ENCODE results near the gene KLK3.
"Not testable (repeated sequence)": the region's sequence is repeated elsewhere in the genome, so short reads cannot be mapped to it uniquely, and the experiment has no call there.

DNA sequence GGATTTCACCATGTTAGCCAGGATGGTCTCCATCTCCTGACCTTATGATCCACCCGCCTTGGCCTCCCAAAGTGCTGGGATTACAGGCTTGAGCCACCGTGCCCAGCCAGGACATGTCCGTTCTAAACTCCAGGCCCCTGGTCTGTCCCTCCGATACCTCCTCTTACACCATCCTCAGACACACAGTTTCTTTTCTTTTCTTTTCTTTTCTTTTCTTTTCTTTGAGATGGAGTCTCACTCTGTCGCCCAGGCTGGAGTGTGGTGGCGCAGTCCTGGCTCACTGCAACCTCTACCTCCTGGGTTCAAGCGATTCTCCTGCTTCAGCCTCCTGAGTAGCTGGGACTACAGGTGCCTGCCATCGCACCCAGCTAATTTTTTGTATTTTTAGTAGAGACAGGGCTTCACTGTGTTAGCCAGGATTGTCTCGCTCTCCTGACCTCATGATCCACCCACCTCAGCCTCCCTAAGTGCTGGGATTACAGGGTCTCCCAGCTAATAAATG is 41.4 kb downstream of the KLK3 start:
- TF ChIP-seq GABPA (IDR thresholded peaks at IDR 0.05; ENCODE audit: borderline replicate concordance, insufficient read depth, low read length); SUZ12 (IDR thresholded peaks at IDR 0.05; ENCODE audit: low read length); ZNF274 (IDR thresholded peaks at IDR 0.05; ENCODE audit: borderline replicate concordance, extremely low read depth, low read length); POLR2A (IDR thresholded peaks at IDR 0.05; ENCODE audit: control extremely low read depth in 1 of 2, low read depth in 2 of 2, low read length in 2 of 2); HDAC2 (IDR thresholded peaks at IDR 0.05; ENCODE audit: borderline replicate concordance in 1 of 2, low read depth in 2 of 2, low read length in 2 of 2); CBX5 (IDR thresholded peaks at IDR 0.05; ENCODE audit: low read depth, low read length); RXRA (IDR thresholded peaks at IDR 0.05; ENCODE audit: insufficient read depth, low read depth, low read length); PHF8 (conservative IDR thresholded peaks at IDR 0.05; ENCODE audit: low read depth, low read length); JUND (IDR thresholded peaks at IDR 0.05; ENCODE audit: low read length); CBX8 (IDR thresholded peaks at IDR 0.05; ENCODE audit: borderline replicate concordance, low read depth, low read length); EP300 (IDR thresholded peaks at IDR 0.05; ENCODE audit: borderline replicate concordance in 1 of 2, low read depth in 2 of 2, low read length in 2 of 2); EGR1 (IDR thresholded peaks at IDR 0.05; ENCODE audit: borderline replicate concordance, low read depth, low read length); KDM5A (IDR thresholded peaks at IDR 0.05; ENCODE audit: low read length): not testable (repeated sequence)
- TF ChIP-seq, protein P1, sequence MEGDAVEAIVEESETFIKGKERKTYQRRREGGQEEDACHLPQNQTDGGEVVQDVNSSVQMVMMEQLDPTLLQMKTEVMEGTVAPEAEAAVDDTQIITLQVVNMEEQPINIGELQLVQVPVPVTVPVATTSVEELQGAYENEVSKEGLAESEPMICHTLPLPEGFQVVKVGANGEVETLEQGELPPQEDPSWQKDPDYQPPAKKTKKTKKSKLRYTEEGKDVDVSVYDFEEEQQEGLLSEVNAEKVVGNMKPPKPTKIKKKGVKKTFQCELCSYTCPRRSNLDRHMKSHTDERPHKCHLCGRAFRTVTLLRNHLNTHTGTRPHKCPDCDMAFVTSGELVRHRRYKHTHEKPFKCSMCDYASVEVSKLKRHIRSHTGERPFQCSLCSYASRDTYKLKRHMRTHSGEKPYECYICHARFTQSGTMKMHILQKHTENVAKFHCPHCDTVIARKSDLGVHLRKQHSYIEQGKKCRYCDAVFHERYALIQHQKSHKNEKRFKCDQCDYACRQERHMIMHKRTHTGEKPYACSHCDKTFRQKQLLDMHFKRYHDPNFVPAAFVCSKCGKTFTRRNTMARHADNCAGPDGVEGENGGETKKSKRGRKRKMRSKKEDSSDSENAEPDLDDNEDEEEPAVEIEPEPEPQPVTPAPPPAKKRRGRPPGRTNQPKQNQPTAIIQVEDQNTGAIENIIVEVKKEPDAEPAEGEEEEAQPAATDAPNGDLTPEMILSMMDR (IDR thresholded peaks at IDR 0.05; ENCODE audit: control extremely low read depth in 1 of 3, insufficient read depth in 1 of 3, low read depth in 1 of 3, low read length in 3 of 3): not testable (repeated sequence)

All from H1 (cell line).